Endothelial cell (in vitro differentiated cells): ENCODE measurements around the gene PLS1. TPM values are rescaled to one million over a fixed set of nuclear protein-coding genes. Genes with fewer than 3 reads are reported as not detected.

Experiments used
- DNase-seq: peaks from one replicate; pipeline ENCODE4 v3.0.0; 2021; ENCODE audit warnings: low spot score
- H3K27ac Mint-ChIP-seq: one replicate; pipeline ENCODE4 v1.8.0; 2021; ENCODE audit warnings: mixed read lengths, inconsistent platforms; ENCODE audit not compliant: unreplicated experiment
- H3K27me3 Mint-ChIP-seq: one replicate; pipeline ENCODE4 v1.8.0; 2021; ENCODE audit warnings: mild to moderate bottlenecking, moderate library complexity, mixed read lengths, inconsistent platforms; ENCODE audit not compliant: unreplicated experiment
- H3K36me3 Mint-ChIP-seq: one replicate; pipeline ENCODE4 v1.8.0; 2021; ENCODE audit warnings: mild to moderate bottlenecking, low read depth, mixed read lengths, inconsistent platforms; ENCODE audit not compliant: unreplicated experiment
- H3K4me1 Mint-ChIP-seq: one replicate; pipeline ENCODE4 v1.8.0; 2021; ENCODE audit warnings: mild to moderate bottlenecking, mixed read lengths, inconsistent platforms; ENCODE audit not compliant: unreplicated experiment
- H3K4me3 Mint-ChIP-seq: one replicate; pipeline ENCODE4 v1.8.0; 2021; ENCODE audit warnings: mild to moderate bottlenecking, mixed read lengths, inconsistent platforms; ENCODE audit not compliant: unreplicated experiment
- H3K9me3 Mint-ChIP-seq: one replicate; pipeline ENCODE4 v1.8.0; 2021; ENCODE audit warnings: mixed read lengths, inconsistent platforms; ENCODE audit not compliant: unreplicated experiment
- CTCF ChIP-seq: fragments of 200-600 bp; sonication (generic); IDR thresholded peaks from one replicate; pipeline ENCODE4 v1.5.0; 2021; ENCODE audit warnings: antibody characterized with exemption; ENCODE audit not compliant: unreplicated experiment
- total RNA-seq: library from RNA; stranded (reverse); fragmentation: NEBNext Ultra II Directional; extraction: Animal tissue kit (Norgen Biotek cat#: 25700); gene quantifications from one replicate; pipeline ENCODE4 v1.2.1, GENCODE V29; 2021; ENCODE audit not compliant: unreplicated experiment

Gene PLS1
- total RNA-seq, 1 donor from 2014 or later = 2.0 TPM

GRCh38 chr3:142660383-142660782 is 64.2 kb downstream of the PLS1 start:
- peaks cover 3% of the 10 kb centered on the region for H3K4me1 Mint-ChIP-seq
- TF ChIP-seq CTCF = no peak
- no peaks in the 10 kb centered on the region for H3K36me3 Mint-ChIP-seq
- no peaks in the 10 kb centered on the region for H3K9me3 Mint-ChIP-seq
- no peak for DNase-seq
- no peaks in the 10 kb centered on the region for H3K27me3 Mint-ChIP-seq
- no peak overlapping the region for H3K4me3 Mint-ChIP-seq
- H3K27ac Mint-ChIP-seq = no peak overlapping the region

- Mint-ChIP-seq H3K27me3 (no peaks in the 10 kb centered on the region), H3K4me3 (no peak overlapping the region), H3K9me3 (no peaks in the 10 kb centered on the region), H3K27ac (no peak overlapping the region), H3K4me1 (peaks cover 3% of the 10 kb centered on the region), H3K36me3 (no peaks in the 10 kb centered on the region)
- no peak for TF ChIP-seq CTCF
- DNase-seq = no peak
These were observed 64.7 kb downstream of the PLS1 start for GRCh38 chr3:142660893-142661292.

GRCh38 chr3:142663865-142664264 is 67.7 kb downstream of the PLS1 start:
- no peaks in the 10 kb centered on the region for H3K9me3 Mint-ChIP-seq
- H3K4me3 Mint-ChIP-seq = no peak overlapping the region
- no peaks in the 10 kb centered on the region for H3K4me1 Mint-ChIP-seq
- no peaks in the 10 kb centered on the region for H3K27me3 Mint-ChIP-seq
- no peak overlapping the region for H3K27ac Mint-ChIP-seq
- no peaks in the 10 kb centered on the region for H3K36me3 Mint-ChIP-seq
- DNase-seq = no peak
- TF ChIP-seq CTCF = no peak

- no peak for DNase-seq
- Mint-ChIP-seq H3K36me3 (no peaks in the 10 kb centered on the region), H3K4me1 (no peaks in the 10 kb centered on the region), H3K4me3 (no peak overlapping the region), H3K27me3 (no peaks in the 10 kb centered on the region), H3K27ac (no peak overlapping the region), H3K9me3 (no peaks in the 10 kb centered on the region)
- TF ChIP-seq CTCF = no peak
These were observed 68.1 kb downstream of the PLS1 start for GRCh38 chr3:142664311-142664710.

GRCh38 chr3:142664819-142665218 is 68.6 kb downstream of the PLS1 start:
- Mint-ChIP-seq H3K27me3 (no peaks in the 10 kb centered on the region), H3K27ac (no peak overlapping the region), H3K9me3 (no peaks in the 10 kb centered on the region), H3K4me1 (no peaks in the 10 kb centered on the region), H3K4me3 (no peak overlapping the region), H3K36me3 (no peaks in the 10 kb centered on the region)
- no peak for TF ChIP-seq CTCF
- no peak for DNase-seq
